Heart left ventricle (tissue), 16 donors: ENCODE data around the gene SUPT4H1. TPM values are rescaled to one million over a fixed set of nuclear protein-coding genes. Genes with fewer than 3 reads are reported as not detected.
A peak's percentile ranks its signal among the peaks of the same experiment; 100 is the strongest.

Experiments used
- ATAC-seq, 4 donors: fragments of 200-7000 bp; cut with Tn5 transposase; one replicate each; pipeline ENCODE4 v1.9.1; 2020 to 2022; ENCODE audit warnings: moderate library complexity in 4 of 4, mild to moderate bottlenecking in 3 of 4, moderate number of reproducible peaks in 1 of 4
- DNase-seq, 5 donors: peaks; one replicate each; pipeline ENCODE4 v3.0.0-alpha.2; 2020
- H3K27ac ChIP-seq, 12 donors: fragments of 200-600 bp; sonication (generic) in 4 of 12; one replicate each; pipeline versions ENCODE4 v1.5.0 to v1.8.0; 2016 to 2022; ENCODE audit warnings: mild to moderate bottlenecking in 2 of 12
- H3K27me3 ChIP-seq, 9 donors: fragments of 200-600 bp; sonication (generic) in 2 of 9; one replicate each; pipeline versions ENCODE4 v1.5.1 to v1.8.0; 2016 to 2022; ENCODE audit warnings: mild to moderate bottlenecking in 3 of 9
- H3K36me3 ChIP-seq, 9 donors: fragments of 200-600 bp; sonication (generic) in 2 of 9; one replicate each; pipeline versions ENCODE4 v1.5.0 to v1.8.0; 2018 to 2022; ENCODE audit warnings: mild to moderate bottlenecking in 2 of 9
- H3K4me1 ChIP-seq, 12 donors: fragments of 200-600 bp; sonication (generic) in 4 of 12; one replicate each; pipeline versions ENCODE4 v1.5.0 to v1.8.0; 2016 to 2022; ENCODE audit warnings: mild to moderate bottlenecking in 3 of 12
- H3K4me3 ChIP-seq, 12 donors: fragments of 200-600 bp; sonication (generic) in 4 of 12; one replicate each; pipeline versions ENCODE4 v1.5.0 to v1.8.0; 2017 to 2022; ENCODE audit warnings: mild to moderate bottlenecking in 9 of 12, moderate library complexity in 4 of 12
- H3K9me3 ChIP-seq, 12 donors: fragments of 200-600 bp; sonication (generic) in 4 of 12; one replicate each; pipeline versions ENCODE4 v1.5.0 to v1.8.0; 2016 to 2022; ENCODE audit warnings: mild to moderate bottlenecking in 1 of 12
- CTCF ChIP-seq, 12 donors: fragments of 200-600 bp; sonication (generic) in 4 of 12; IDR thresholded peaks; one replicate each; pipeline versions ENCODE4 v1.5.0 to v1.8.0; 2018 to 2022; ENCODE audit warnings: antibody characterized with exemption in 12 of 12, mild to moderate bottlenecking in 5 of 12
- POLR2A ChIP-seq, 2 donors: fragments of 450-650 bp; IDR thresholded peaks; one replicate each; pipeline ENCODE4 v1.6.1; 2017; ENCODE audit warnings: antibody characterized with exemption in 2 of 2, mild to moderate bottlenecking in 2 of 2, moderate library complexity in 2 of 2
- WGBS, 4 donors: extraction: QIAGEN DNeasy Blood & Tissue Kit in 2 of 4; methylation state at CpG; one replicate each; pipeline versions ENCODE4 v1.1.5 to v1.1.7; 2013 to 2018; 5-methylcytosine and 5-hydroxymethylcytosine counted together
- intact Hi-C, 10 donors: fragments of 100-400 bp; cut with DNase I; formaldehyde crosslinking; loops; one replicate each; pipeline versions ENCODE4 v1.11.1 to v1.14.2; 2022
- polyA plus RNA-seq, 2 donors: library from polyadenylated mRNA; stranded (reverse); fragments of 200-250 nt; gene quantifications; one replicate each; pipeline ENCODE4 v1.2.3, GENCODE V29; 2013
- total RNA-seq, 9 donors: library from RNA; depleted of rRNA in 2 of 9; stranded (reverse); fragments of >200 nt in 2 of 9; fragmentation: NEBNext Ultra II Directional in 3 of 9; extraction: Animal tissue kit (Norgen Biotek cat#: 25700) in 3 of 9; gene quantifications; one replicate each; pipeline versions ENCODE4 v1.1.0 to v1.2.4, GENCODE V29; 2016 to 2023
- donor health status: ischemic (EF 13 %, LVEDD 7.1; RV severe dilation, severe dysfunction).
- donor health status: healthy with polysubstance abuse.
- donor health status: DM: no; HTN: yes; CAD: no.
- donor health status: DM: no; HTN: no; CAD: no.
- donor health status: ischemic (EF 25% LVEDD 6.9; RV normal size, moderate dysfunction).
- donor health status: ischemic (EF 25% LVEDD 5.7; RV mildly dilated, moderate dysfunction).
- donor health status: healthy.
- donor health status: DM: yes; HTN: yes; CAD: no.
- donor health status: ischemic (EF 35%, LVEDD 5.7; RV mildly dilated, moderate dysfunction).
- donor health status: nonischemic (EF 11% LVEDD 7.7; RV severe dilation, severe dysfunction).
- donor health status: DM: yes; HTN: yes; CAD: no.
- donor health status: PGD.
- donor health status: ischemic (EF 29% LVEDD 5.4; RV normal size, mild dysfunction).
- donor health status: nonischemic (EF 23%, LVEDD 6.1; RV moderate dilation, normal function).

Gene SUPT4H1
- total and polyA plus RNA-seq, 11 donors: 44.1 to 92.7 (median 58.0) TPM

DNA sequence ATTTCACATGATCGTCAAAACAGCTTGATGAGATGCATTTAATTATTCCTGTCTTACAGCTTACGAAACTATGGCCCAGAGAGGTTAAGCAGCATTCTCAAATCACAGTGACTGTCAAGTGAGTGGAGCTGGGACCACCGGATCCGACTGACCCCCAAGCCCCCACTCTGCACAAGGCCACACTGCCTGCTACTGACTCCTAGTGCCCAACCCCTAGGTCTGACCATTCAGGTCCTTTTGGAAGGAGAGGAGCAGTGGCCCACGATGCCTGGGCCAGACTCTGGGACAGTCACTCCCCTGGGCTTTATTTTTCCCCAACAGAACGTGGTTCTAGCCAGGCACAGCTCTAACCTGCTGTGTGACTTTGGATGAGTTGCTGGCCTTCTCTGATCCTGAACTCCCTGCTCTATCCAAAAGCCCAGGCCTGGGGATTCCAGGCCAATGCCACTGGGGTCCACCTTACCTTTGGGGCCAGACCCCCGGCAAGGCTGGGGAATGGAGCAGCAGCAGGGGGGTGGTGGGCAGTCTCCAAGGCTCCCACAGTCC, 33.3 kb downstream of the SUPT4H1 start:
- intact Hi-C loops: loop anchor here in 4 of 10 donors (5.0 to 10.0 kb wide), 5 partner anchors 56 to 129 kb away; partner anchors contain the start of gene RNF43 (in 3 of the 4)
- WGBS, 4 donors: 78 to 83% (median 82%) methylated on average over 7 of the region's 7 CpGs
- Histone ChIP-seq H3K4me1 (peaks cover 0 to 3% (median 0%) of the 10 kb centered on the region in 12 donors), H3K27ac (no peak overlapping the region), H3K36me3 (peaks cover 0 to 4% (median 0%) of the 10 kb centered on the region in 9 donors), H3K27me3 (no peaks in the 10 kb centered on the region), H3K4me3 (no peak overlapping the region), H3K9me3 (no peaks in the 10 kb centered on the region)
- TF ChIP-seq POLR2A (IDR thresholded peaks at IDR 0.05) (no peak), CTCF (IDR thresholded peaks at IDR 0.05) (no peak)
- ATAC-seq (no peak), DNase-seq (peak in 1 of 5 donors; percentile 15)

DNA sequence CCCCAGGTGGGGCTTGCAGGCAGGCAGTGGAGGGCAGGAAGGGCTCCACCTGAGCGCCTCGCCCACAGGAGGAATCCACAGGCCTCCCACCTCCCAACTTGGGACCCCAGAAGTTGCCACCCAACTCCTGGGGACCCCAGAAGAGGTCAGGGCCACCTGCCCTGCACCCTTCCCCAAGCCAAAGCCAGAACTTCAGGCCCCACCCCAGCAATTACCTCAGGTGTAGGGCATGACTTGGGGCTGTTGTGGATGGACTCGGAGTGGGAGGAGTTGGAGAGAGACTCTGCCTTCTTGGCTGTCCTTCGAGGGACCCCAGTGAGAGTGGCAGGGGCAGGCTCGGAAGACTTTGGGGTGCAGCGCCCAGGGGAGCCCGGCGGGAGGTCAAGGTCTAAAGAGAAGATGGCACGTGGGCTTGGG, 33.9 kb downstream of the SUPT4H1 start:
- TF ChIP-seq POLR2A (IDR thresholded peaks at IDR 0.05) (no peak), CTCF (IDR thresholded peaks at IDR 0.05) (no peak)
- 88 to 90% (median 89%) methylated on average over 8 to 9 of the region's 9 CpGs for WGBS, 4 donors
- Histone ChIP-seq H3K27ac (peak overlapping the region in 1 of 12 donors; percentile 48), H3K27me3 (no peaks in the 10 kb centered on the region), H3K4me1 (peaks cover 0 to 3% (median 0%) of the 10 kb centered on the region in 12 donors), H3K4me3 (no peak overlapping the region), H3K9me3 (no peaks in the 10 kb centered on the region), H3K36me3 (peaks cover 0 to 4% (median 0%) of the 10 kb centered on the region in 9 donors)
- DNase-seq (peak in 2 of 5 donors; percentile 9 to 33), ATAC-seq (no peak)
- intact Hi-C loops: loop anchor here in 4 of 10 donors (5.0 to 10.0 kb wide), 5 partner anchors 57 to 129 kb away; partner anchors contain the start of gene RNF43 (in 3 of the 4)

DNA sequence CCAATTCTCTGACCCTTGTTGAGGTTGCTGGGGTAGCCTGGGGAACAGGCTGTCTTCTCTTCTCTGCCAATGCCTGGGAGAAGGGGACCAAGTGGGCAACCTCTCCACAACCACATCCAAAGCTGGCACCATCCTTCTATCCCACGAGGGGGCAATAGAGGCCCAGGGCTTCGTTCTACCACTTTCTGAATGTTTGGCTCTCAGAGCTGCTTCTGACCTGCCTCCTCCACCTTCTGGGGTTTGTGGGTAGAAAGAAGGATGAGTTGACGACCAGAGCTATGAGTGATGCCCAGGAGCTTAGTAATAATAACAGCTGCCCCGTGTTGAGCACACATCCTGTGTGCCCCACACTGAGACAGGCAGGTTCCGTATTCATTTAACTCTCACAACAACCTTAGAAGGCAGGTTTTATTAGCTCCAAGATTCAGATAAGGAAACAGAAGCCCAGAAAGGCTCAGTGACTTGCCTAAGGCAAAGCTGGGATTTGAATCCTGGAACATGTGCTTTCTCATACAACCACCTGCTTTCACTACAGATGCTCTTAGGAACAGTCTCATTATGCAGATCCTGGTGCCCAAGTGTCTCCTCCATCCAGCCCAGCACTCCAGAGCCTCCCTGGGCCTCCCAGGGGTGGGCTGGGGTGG, 34.5 kb downstream of the SUPT4H1 start:
- DNase-seq (peak in 3 of 5 donors; percentile 23 to 44 (median 30)), ATAC-seq (peak in 3 of 4 donors; percentile 50 to 63 (median 51))
- Histone ChIP-seq H3K4me3 (no peak overlapping the region), H3K27ac (peak overlapping the region in 1 of 12 donors; percentile 48), H3K9me3 (no peaks in the 10 kb centered on the region), H3K36me3 (peaks cover 0 to 4% (median 0%) of the 10 kb centered on the region in 9 donors), H3K4me1 (peaks cover 0 to 3% (median 0%) of the 10 kb centered on the region in 12 donors), H3K27me3 (no peaks in the 10 kb centered on the region)
- 27 to 36% (median 34%) methylated on average over 5 of the region's 5 CpGs for WGBS, 4 donors
- intact Hi-C loops: loop anchor here in 4 of 10 donors (5.0 to 10.0 kb wide), 5 partner anchors 57 to 130 kb away; partner anchors contain the start of gene RNF43 (in 3 of the 4)
- TF ChIP-seq CTCF (IDR thresholded peaks at IDR 0.05) (peak in 11 of 12 donors; percentile 23 to 60 (median 43)), POLR2A (IDR thresholded peaks at IDR 0.05) (no peak)
